ENCODE data around the gene PCDH8. TPM values are rescaled to one million over a fixed set of nuclear protein-coding genes. Genes with fewer than 3 reads are reported as not detected.

The PCDH8 gene
- total RNA-seq, 1 experiment from 2014 or later = 2.1 TPM

GRCh38 chr13:52815330-52815729, 33.1 kb downstream of the PCDH8 start:
- Histone ChIP-seq H3K18ac (ENCODE audit: insufficient read length, low read depth, low read length) (no peak overlapping the region), H4K5ac (ENCODE audit: insufficient read length, low read depth, low read length) (no peak overlapping the region), H3K9ac (ENCODE audit: extremely low read depth, insufficient read length, low read length) (no peak overlapping the region), H3K23ac (ENCODE audit: insufficient read length, low read depth, low read length) (no peak overlapping the region), H3K27ac (ENCODE audit: insufficient read length, low read depth, low read length) (no peak overlapping the region), H2BK5ac (ENCODE audit: insufficient read length, low read length) (no peak overlapping the region), H3K14ac (ENCODE audit: insufficient read depth, low read length) (no peak overlapping the region), H2BK120ac (ENCODE audit: low read depth, low read length, poor library complexity, severe bottlenecking) (no peak overlapping the region), H3K79me1 (ENCODE audit: insufficient read depth, low read depth, low read length, poor library complexity, severe bottlenecking) (no peaks in the 10 kb centered on the region), H3K9me3 (ENCODE audit: control insufficient read depth, low read depth, low read length) (no peaks in the 10 kb centered on the region), H2BK12ac (ENCODE audit: insufficient read length, low read depth, low read length) (no peak overlapping the region), H3K27me3 (ENCODE audit: insufficient read depth, low read length) (no peaks in the 10 kb centered on the region), H3K79me2 (ENCODE audit: insufficient read depth, low read length) (no peaks in the 10 kb centered on the region), H2AK5ac (ENCODE audit: insufficient read length, low read length) (no peak overlapping the region), H2BK20ac (ENCODE audit: low read depth, low read length, poor library complexity, severe bottlenecking) (no peak overlapping the region), H4K20me1 (ENCODE audit: control insufficient read depth, insufficient read depth, insufficient read length) (no peaks in the 10 kb centered on the region), H3K4ac (ENCODE audit: low read depth, low read length) (no peak overlapping the region), H3K4me2 (ENCODE audit: insufficient read depth, insufficient read length, low read length) (no peak overlapping the region), H3T11ph (ENCODE audit: low read length) (no peak overlapping the region), H4K91ac (ENCODE audit: insufficient read length, low read depth, low read length) (no peak overlapping the region), H3K4me1 (ENCODE audit: insufficient read depth, low read length) (no peaks in the 10 kb centered on the region), H4K8ac (replicated peaks; ENCODE audit: insufficient read length, low read depth, low read length) (no peak overlapping the region), H3K56ac (ENCODE audit: insufficient read length, low read depth, low read length) (no peak overlapping the region), H3K23me2 (ENCODE audit: insufficient read length, low read depth, low read length, poor library complexity, severe bottlenecking) (no peaks in the 10 kb centered on the region), H2BK15ac (ENCODE audit: low read depth, low read length) (no peak overlapping the region), H2AFZ (ENCODE audit: low read length) (no peak overlapping the region)
- Mint-ChIP-seq H3K27ac (no peak overlapping the region), H3K4me1 (peaks cover 2 to 3% of the 10 kb centered on the region in 2 experiments; a peak in 1 of 4 replicates), H3K36me3 (ENCODE audit: insufficient read depth in 1 of 3, low read depth in 3 of 3) (peaks cover 5 to 25% (median 10%) of the 10 kb centered on the region in 3 experiments), H3K9me3 (peaks cover 25 to 26% of the 10 kb centered on the region in 2 experiments), H3K27me3 (ENCODE audit: low read depth) (peaks cover 5% of the 10 kb centered on the region), H3K4me3 (no peak overlapping the region)
- DNase-seq = no peak
- WGBS (ENCODE audit: extremely low coverage, insufficient read length, low lambda C conversion rate) = no CpG with 5 or more reads among the region's 26 CpGs
- TF ChIP-seq, protein P1, sequence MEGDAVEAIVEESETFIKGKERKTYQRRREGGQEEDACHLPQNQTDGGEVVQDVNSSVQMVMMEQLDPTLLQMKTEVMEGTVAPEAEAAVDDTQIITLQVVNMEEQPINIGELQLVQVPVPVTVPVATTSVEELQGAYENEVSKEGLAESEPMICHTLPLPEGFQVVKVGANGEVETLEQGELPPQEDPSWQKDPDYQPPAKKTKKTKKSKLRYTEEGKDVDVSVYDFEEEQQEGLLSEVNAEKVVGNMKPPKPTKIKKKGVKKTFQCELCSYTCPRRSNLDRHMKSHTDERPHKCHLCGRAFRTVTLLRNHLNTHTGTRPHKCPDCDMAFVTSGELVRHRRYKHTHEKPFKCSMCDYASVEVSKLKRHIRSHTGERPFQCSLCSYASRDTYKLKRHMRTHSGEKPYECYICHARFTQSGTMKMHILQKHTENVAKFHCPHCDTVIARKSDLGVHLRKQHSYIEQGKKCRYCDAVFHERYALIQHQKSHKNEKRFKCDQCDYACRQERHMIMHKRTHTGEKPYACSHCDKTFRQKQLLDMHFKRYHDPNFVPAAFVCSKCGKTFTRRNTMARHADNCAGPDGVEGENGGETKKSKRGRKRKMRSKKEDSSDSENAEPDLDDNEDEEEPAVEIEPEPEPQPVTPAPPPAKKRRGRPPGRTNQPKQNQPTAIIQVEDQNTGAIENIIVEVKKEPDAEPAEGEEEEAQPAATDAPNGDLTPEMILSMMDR (conservative IDR thresholded peaks at IDR 0.05) = no peak
